Esophagus squamous epithelium (tissue), 4 donors: ENCODE data around the gene FARSA.

Experiments
- CTCF ChIP-seq, 6 experiments: fragments of 450-650 bp in 4 of 6; fragments of 200-600 bp in 2 of 6; sonication (generic) in 2 of 6; IDR thresholded peaks; one replicate each; pipeline ENCODE4 v1.5.1; 2016 to 2019; ENCODE audit warnings: antibody characterized with exemption in 6 of 6, mild to moderate bottlenecking in 4 of 6, moderate library complexity in 4 of 6
- POLR2A ChIP-seq, 4 donors: fragments of 450-650 bp; IDR thresholded peaks; one replicate each; pipeline ENCODE4 v1.6.1; 2017; ENCODE audit warnings: antibody characterized with exemption in 4 of 4, mild to moderate bottlenecking in 4 of 4, moderate library complexity in 3 of 4

GRCh38 chr19:12936582-12936981, 3.1 kb upstream of the FARSA start:
- TF ChIP-seq CTCF (IDR thresholded peaks at IDR 0.05): no peak
- no peak for TF ChIP-seq POLR2A (IDR thresholded peaks at IDR 0.05)
